Stimulated activated naive CD8-positive, alpha-beta T cell treated with anti-CD3 and anti-CD28 coated beads, Interleukin-15, Interleukin-2, amounts not matched to agents 100 ng/mL and 50 ng/mL, for 24 hours (primary cell): Measurements from ENCODE around the gene DEAF1.

Experiments
- H3K27ac Mint-ChIP-seq: one replicate; pipeline ENCODE4 v1.8.0; 2021; ENCODE audit warnings: mild to moderate bottlenecking, mixed read lengths
- H3K27me3 Mint-ChIP-seq: one replicate; pipeline ENCODE4 v1.8.0; 2021; ENCODE audit warnings: mixed read lengths
- H3K36me3 Mint-ChIP-seq: one replicate; pipeline ENCODE4 v1.8.0; 2021; ENCODE audit warnings: low read depth, mixed read lengths
- H3K4me1 Mint-ChIP-seq: one replicate; pipeline ENCODE4 v1.8.0; 2021; ENCODE audit warnings: low read depth, mixed read lengths
- H3K4me3 Mint-ChIP-seq: one replicate; pipeline ENCODE4 v1.8.0; 2021; ENCODE audit warnings: mild to moderate bottlenecking, mixed read lengths
- H3K9me3 Mint-ChIP-seq: one replicate; pipeline ENCODE4 v1.8.0; 2021; ENCODE audit warnings: mixed read lengths

DEAF1 gene

DNA sequence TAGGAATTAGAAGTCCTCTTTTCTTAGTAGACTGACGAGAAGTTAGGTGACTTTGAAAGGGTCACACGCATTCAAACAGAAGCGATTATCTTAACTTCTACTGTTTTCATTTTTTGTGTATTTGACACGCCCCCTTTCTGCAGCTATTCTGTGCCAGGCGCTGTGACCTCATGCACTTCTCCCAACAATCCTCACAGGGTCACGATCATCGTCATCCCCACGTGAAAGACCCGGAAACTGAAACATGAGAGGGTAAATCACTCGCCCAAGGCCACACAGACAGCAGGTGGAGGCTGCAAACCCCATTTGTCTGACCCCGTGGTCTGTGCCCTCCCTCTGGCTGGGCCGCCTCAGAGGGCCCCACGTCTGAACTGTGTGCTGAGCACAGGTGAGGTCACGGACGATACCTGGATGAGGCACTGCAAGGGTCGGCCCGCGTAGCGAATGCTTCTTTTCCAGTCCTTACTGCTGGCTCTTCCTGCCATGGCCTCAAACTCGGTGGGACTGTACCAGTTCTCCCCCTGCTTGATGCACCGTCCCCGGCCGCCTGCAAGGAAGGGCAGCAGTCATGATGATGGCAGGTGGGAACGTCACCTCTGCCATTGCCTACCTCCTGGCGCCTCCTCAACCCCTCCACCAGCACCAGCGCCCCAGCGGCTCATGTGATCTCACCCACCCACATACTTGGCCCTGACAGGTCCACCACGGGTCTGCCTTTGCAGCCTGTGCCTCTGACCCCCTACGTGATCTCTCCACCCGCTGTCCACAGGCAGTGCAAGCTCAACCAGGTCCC, 8.4 kb downstream of the DEAF1 start:
- Mint-ChIP-seq H3K27ac (no peak overlapping the region), H3K27me3 (no peaks in the 10 kb centered on the region), H3K4me3 (no peak overlapping the region), H3K9me3 (no peaks in the 10 kb centered on the region), H3K4me1 (peaks cover 15% of the 10 kb centered on the region), H3K36me3 (peaks cover 63% of the 10 kb centered on the region)

DNA sequence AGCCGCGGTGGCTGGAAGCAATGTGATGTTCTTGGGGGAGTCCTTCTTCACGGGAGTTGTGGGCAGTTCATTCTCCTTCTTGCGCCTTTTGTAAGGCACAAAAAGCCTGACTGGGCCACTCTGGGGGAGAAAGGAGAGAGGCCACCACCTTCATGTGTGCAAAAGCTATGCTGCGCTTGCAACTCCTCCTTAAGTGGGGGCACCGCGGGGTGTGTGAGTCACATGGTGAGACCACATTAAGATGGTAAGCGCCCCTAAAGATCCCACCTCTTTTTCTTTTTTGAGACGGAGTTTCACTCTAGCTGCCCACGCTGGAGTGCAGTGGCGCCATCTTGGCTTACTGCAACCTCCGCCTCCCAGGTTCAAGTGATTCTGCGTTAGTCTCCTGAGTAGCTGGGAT, 14.1 kb downstream of the DEAF1 start:
- no peak overlapping the region for H3K27ac Mint-ChIP-seq
- H3K4me3 Mint-ChIP-seq, result no peak overlapping the region
- peaks cover 63% of the 10 kb centered on the region for H3K36me3 Mint-ChIP-seq
- peaks cover 12% of the 10 kb centered on the region for H3K4me1 Mint-ChIP-seq
- no peaks in the 10 kb centered on the region for H3K9me3 Mint-ChIP-seq
- H3K27me3 Mint-ChIP-seq, result no peaks in the 10 kb centered on the region

DNA sequence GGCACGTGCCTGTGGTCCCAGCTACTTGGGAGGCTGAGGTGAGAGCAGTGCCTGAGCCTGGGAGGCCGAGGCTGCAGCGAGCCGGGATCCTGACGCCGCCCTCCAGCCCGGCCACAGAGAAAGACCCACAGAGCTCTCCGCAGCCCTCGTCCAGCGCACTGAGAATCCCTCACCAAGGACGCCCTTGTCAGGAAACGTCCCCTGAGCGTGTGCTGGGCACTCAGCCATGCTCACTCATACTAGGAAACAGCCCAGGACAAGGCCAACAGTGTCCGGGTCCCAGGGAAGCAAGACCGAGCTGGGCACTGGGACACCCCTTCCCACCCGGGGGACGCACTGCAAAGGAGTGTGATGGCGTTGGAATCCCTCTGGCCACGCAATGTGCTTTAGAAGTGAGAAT, 14.5 kb downstream of the DEAF1 start:
- H3K9me3 Mint-ChIP-seq, result no peaks in the 10 kb centered on the region
- H3K4me1 Mint-ChIP-seq, result peaks cover 12% of the 10 kb centered on the region
- no peak overlapping the region for H3K27ac Mint-ChIP-seq
- H3K27me3 Mint-ChIP-seq, result no peaks in the 10 kb centered on the region
- no peak overlapping the region for H3K4me3 Mint-ChIP-seq
- peaks cover 63% of the 10 kb centered on the region for H3K36me3 Mint-ChIP-seq

DNA sequence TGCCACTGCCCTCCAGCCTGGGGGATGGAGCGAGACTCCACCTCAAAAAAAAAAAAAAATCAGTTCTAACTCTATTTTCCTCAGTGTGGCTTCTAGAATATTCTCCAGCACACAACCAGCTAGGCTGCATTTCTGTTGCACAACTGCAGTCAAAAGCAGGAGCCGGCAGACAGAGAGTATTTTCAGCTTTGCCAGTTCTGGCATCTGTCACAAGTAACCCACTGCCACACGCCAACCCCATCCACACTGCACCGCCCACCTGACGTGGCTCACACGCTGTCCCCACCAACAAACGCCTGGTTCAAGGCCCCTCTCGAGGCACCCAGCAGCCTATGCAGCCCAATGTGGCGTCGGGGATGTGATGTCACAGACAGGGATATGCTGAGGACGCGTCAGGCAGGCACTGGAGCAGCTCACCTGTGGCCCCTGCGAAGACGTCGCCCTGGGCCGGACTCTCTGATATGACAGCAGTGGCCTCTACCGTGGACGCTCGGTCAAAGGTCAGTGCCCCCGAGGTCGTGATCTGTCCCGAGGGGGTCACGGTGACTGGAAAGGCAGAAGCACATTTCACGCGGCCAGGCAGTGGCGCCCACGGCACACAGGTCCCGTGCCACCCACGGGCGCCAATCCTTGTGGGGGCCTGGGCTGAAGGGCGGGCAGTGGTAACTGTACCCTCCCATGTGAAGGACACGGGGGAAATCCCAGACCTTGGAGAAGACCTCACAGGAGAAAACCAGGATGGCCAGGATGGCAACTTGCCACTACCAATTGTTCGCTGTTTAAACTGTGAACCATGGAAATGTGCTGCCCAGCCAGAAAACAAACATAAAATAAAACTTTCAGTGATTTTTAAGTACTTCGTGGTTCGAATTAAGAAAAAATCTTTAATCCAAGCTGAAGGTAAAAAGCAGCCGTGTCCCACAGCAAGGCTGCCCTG, 15.5 kb downstream of the DEAF1 start:
- Mint-ChIP-seq H3K4me1 (peaks cover 12% of the 10 kb centered on the region), H3K27me3 (no peaks in the 10 kb centered on the region), H3K27ac (no peak overlapping the region), H3K4me3 (no peak overlapping the region), H3K9me3 (no peaks in the 10 kb centered on the region), H3K36me3 (peaks cover 60% of the 10 kb centered on the region)

DNA sequence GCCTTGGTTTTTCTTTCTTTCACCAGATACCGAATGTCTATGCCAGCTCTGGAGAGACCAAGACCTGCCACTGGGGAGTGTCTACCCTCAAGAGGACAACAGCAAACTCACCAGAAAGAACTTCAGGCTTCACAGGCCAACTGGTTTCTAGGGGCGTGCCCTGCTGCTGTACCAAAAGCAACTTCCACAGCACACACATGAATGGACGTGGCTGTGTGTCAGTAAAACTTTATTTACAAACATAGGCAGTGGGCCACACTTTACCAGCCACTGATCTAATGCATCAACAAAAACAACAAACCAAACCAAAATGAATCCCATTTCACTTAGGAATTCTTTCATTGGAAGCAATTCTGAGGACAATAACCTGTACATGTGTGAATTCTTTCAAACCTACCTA, 16.7 kb downstream of the DEAF1 start:
- H3K9me3 Mint-ChIP-seq, result no peaks in the 10 kb centered on the region
- peaks cover 54% of the 10 kb centered on the region for H3K36me3 Mint-ChIP-seq
- H3K27ac Mint-ChIP-seq, result no peak overlapping the region
- no peaks in the 10 kb centered on the region for H3K27me3 Mint-ChIP-seq
- no peak overlapping the region for H3K4me3 Mint-ChIP-seq
- peaks cover 12% of the 10 kb centered on the region for H3K4me1 Mint-ChIP-seq

DNA sequence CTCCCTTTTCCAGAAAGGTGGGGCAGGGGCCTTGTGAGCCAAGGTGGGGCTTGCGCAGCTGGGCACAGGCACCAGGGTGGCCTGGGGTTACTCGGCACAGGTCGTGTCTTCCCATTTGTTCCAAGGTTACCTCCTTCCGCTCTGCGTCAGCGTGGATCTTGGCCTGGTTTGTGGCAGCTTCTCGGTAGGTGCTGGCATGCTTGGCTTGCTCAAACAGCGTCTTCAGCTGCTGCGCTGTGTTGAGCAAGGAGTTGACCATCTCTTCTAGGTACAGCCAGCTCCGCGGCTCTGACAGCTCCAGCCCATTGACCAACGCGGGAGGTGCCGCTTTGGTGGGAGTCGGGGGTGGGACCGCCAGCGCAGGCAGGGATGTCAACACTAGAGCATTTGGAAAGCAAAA, 20.6 kb downstream of the DEAF1 start:
- H3K4me3 Mint-ChIP-seq, result no peak overlapping the region
- H3K4me1 Mint-ChIP-seq, result no peaks in the 10 kb centered on the region
- peaks cover 31% of the 10 kb centered on the region for H3K36me3 Mint-ChIP-seq
- no peaks in the 10 kb centered on the region for H3K9me3 Mint-ChIP-seq
- H3K27me3 Mint-ChIP-seq, result no peaks in the 10 kb centered on the region
- no peak overlapping the region for H3K27ac Mint-ChIP-seq

DNA sequence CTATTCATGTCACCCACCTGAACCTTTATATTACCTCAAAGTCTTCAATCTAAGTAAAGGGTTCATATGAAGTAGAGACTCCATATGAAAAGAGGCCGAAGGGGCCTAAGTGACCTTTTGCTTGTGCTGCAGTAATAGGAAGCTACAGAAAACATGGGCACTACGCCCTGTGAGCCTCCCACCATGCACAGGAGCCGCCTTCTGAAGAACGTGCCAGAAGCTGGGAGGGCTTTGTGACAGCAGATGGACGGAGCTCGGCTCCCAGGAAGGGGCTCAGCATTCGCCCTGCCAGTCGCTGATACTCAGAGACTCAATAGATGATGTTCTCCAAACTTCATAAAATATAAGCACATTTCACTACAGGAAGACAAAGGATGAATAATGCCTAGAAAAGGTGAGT, 21.2 kb downstream of the DEAF1 start:
- Mint-ChIP-seq H3K4me3 (no peak overlapping the region), H3K27ac (no peak overlapping the region), H3K36me3 (peaks cover 31% of the 10 kb centered on the region), H3K9me3 (no peaks in the 10 kb centered on the region), H3K4me1 (no peaks in the 10 kb centered on the region), H3K27me3 (no peaks in the 10 kb centered on the region)

- Mint-ChIP-seq H3K4me3 (no peak overlapping the region), H3K27me3 (no peaks in the 10 kb centered on the region), H3K27ac (no peak overlapping the region), H3K9me3 (no peaks in the 10 kb centered on the region), H3K36me3 (peaks cover 17% of the 10 kb centered on the region), H3K4me1 (no peaks in the 10 kb centered on the region)
These were observed 29.2 kb downstream of the DEAF1 start for GRCh38 chr11:665704-666281.

DNA sequence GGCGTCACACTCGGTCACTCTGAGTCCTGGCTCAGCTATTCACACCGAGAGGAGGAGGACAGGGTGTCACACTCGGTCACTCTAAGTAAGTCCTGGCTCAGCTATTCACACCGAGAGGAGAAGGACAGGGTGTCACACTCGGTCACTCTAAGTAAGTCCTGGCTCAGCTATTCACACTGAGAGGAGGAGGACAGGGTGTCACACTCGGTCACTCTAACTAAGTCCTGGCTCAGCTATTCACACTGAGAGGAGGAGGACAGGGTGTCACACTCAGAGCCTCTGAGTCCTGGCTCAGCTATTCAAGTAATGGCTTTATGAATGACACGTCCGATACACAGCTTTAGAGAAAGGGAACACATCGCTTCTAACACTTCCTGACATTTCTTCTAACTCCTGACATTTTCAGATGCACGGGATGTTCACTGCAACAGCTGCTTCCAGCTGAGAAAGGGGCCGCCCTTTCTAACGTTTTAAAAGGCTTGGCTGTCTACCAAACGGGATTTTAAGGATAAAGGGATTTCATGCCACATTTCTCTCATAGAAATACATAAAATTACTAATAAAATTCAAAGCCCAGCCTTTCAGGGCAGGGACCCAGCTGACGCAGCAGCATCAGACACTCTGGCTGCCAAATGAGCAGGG, 29.8 kb downstream of the DEAF1 start:
- peaks cover 17% of the 10 kb centered on the region for H3K36me3 Mint-ChIP-seq
- no peaks in the 10 kb centered on the region for H3K4me1 Mint-ChIP-seq
- H3K9me3 Mint-ChIP-seq, result no peaks in the 10 kb centered on the region
- H3K27ac Mint-ChIP-seq, result no peak overlapping the region
- no peaks in the 10 kb centered on the region for H3K27me3 Mint-ChIP-seq
- H3K4me3 Mint-ChIP-seq, result no peak overlapping the region

- H3K27me3 Mint-ChIP-seq, result no peaks in the 10 kb centered on the region
- H3K27ac Mint-ChIP-seq, result no peak overlapping the region
- H3K4me3 Mint-ChIP-seq, result no peak overlapping the region
- H3K4me1 Mint-ChIP-seq, result no peaks in the 10 kb centered on the region
- peaks cover 17% of the 10 kb centered on the region for H3K36me3 Mint-ChIP-seq
- no peaks in the 10 kb centered on the region for H3K9me3 Mint-ChIP-seq
These were observed 32.2 kb downstream of the DEAF1 start for GRCh38 chr11:662689-663274.

- H3K4me3 Mint-ChIP-seq, result no peak overlapping the region
These were observed 34.2 kb downstream of the DEAF1 start for GRCh38 chr11:660681-661444.

DNA sequence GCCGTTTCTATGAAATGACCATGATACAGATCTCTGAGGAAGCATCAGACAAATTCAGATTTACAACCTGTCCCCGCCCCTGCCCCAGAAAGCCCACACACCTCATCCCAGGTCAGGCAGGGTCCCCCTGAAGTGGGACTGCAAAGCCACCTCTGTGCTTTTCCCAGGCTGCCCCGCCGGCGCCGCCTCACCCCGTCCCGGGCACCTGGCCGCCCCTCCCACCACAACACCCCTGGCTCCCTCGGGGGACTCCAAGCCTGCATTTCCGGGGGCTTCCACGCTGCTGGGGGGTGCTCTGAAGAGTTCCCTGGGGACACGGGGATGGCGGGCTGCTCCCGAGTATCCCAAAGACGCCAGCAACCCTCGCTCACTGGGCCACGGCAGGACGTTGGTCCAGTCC, 34.7 kb downstream of the DEAF1 start:
- Mint-ChIP-seq H3K4me3 (no peak overlapping the region), H3K9me3 (no peaks in the 10 kb centered on the region), H3K27me3 (no peaks in the 10 kb centered on the region), H3K4me1 (no peaks in the 10 kb centered on the region), H3K27ac (no peak overlapping the region), H3K36me3 (peaks cover 18% of the 10 kb centered on the region)

More at GRCh38 chr11:660681-661444, 34.2 kb downstream of the DEAF1 start:
- Mint-ChIP-seq H3K27ac (no peak overlapping the region), H3K36me3 (peaks cover 18% of the 10 kb centered on the region), H3K27me3 (no peaks in the 10 kb centered on the region), H3K9me3 (no peaks in the 10 kb centered on the region), H3K4me1 (no peaks in the 10 kb centered on the region)

DNA sequence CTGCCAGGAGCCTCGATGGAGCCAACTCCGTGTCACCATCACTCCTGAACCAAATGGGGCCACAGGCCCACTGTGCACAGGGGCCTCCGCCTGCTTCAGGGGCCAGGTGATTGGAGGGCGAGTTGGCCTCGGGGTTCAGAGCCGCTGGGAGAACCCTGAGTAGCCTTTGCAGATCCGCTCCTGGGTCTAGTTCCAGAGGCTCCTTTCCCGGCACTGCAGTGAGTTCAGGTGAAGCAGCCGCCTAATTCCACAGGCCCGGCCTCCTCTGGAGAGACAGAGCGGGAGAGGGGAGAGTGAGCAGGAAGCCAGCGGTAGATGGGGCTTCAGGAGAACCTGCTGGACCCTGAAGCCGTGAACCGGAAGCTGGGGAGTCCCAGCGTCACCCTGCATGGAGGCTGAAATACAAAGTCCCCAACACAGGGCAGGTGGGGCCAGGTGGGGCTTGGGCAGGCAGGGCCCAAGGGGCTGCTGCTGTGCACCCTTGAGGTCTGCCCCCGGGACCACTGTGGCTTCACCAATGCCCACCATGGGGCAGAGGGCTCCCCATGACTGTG, 35.4 kb downstream of the DEAF1 start:
- Mint-ChIP-seq H3K4me1 (no peaks in the 10 kb centered on the region), H3K4me3 (no peak overlapping the region), H3K36me3 (peaks cover 18% of the 10 kb centered on the region), H3K27me3 (no peaks in the 10 kb centered on the region), H3K9me3 (no peaks in the 10 kb centered on the region), H3K27ac (no peak overlapping the region)
